ENCODE measurements around the gene NFE2L1.

NFE2L1 gene

DNA sequence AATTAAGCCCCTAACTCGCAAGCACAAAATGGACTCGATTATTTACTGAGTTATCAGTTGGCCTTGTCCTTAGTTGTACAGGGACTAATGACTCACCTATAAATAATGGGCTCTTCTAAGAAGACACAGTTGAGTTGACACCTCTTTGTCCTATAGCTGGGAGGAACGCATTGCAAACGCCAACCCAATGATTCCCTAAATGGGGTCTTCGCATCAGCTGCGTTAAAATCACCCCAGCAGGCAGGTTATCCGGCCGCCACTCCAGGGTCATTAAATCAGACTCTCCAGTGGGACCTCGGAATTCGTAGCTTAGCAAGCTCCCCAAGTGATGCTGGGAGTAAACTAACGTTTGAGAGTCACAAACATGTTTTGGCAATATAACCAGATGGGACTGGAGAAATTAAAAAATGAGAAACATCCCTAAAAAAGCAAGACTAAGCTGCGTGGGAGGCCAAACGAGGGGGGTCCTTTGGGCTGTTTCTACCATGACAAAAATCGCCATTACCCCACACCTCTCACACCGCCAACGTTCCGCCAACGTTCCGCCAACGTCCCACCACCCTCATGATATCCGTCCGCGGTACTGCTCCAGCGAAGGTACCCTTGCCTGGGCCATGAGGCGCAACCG is 932 bp upstream of the NFE2L1 start:
- H3K27me3 ChIP-seq (replicated peaks): no peaks in the 10 kb centered on the region
- in situ Hi-C loops (cut with HindIII; ENCODE audit: low pct_ligation_motif_present, low sequenced_read_pairs): no loop called here

GRCh38 chr17:48048384-48049126 is 396 bp downstream of the NFE2L1 start:
- in situ Hi-C loops (cut with HindIII; ENCODE audit: low pct_ligation_motif_present, low sequenced_read_pairs): no loop called here
- H3K4me3 ChIP-seq (ENCODE audit: low read depth, low read length): peak overlapping the region; percentile 83
- no peaks in the 10 kb centered on the region for H3K27me3 ChIP-seq (replicated peaks)
- peaks cover 7% of the 10 kb centered on the region for H3K36me3 ChIP-seq (replicated peaks)
- DNase-seq: peak; percentile 76
- peak overlapping the region; percentile 90 for H3K27ac ChIP-seq
- TF ChIP-seq CTCF (IDR thresholded peaks at IDR 0.05; ENCODE audit: low read depth, low read length, missing control alignments): no peak

More for the DNA sequence above, 932 bp upstream of the NFE2L1 start:
- peak overlapping the region; percentile 90 for H3K27ac ChIP-seq
- DNase-seq: no peak
- peaks cover 6% of the 10 kb centered on the region for H3K36me3 ChIP-seq (replicated peaks)
- no peak for TF ChIP-seq CTCF (IDR thresholded peaks at IDR 0.05; ENCODE audit: low read depth, low read length, missing control alignments)
- H3K4me3 ChIP-seq (ENCODE audit: low read depth, low read length): peak overlapping the region; percentile 94

- no peak for TF ChIP-seq CTCF (IDR thresholded peaks at IDR 0.05; ENCODE audit: low read depth, low read length, missing control alignments)
- H3K4me3 ChIP-seq (ENCODE audit: low read depth, low read length): no peak overlapping the region
- in situ Hi-C loops (cut with HindIII; ENCODE audit: low pct_ligation_motif_present, low sequenced_read_pairs): no loop called here
- DNase-seq: no peak
- H3K36me3 ChIP-seq (replicated peaks): peaks cover 20% of the 10 kb centered on the region
- no peaks in the 10 kb centered on the region for H3K27me3 ChIP-seq (replicated peaks)
- H3K27ac ChIP-seq: peak overlapping the region; percentile 90
Observed at GRCh38 chr17:48051283-48051682, 3.1 kb downstream of the NFE2L1 start.

- TF ChIP-seq CTCF (IDR thresholded peaks at IDR 0.05; ENCODE audit: low read depth, low read length, missing control alignments): peak; percentile 39
- Histone ChIP-seq H3K36me3 (replicated peaks) (peaks cover 26% of the 10 kb centered on the region), H3K27me3 (replicated peaks) (no peaks in the 10 kb centered on the region), H3K27ac (peak overlapping the region; percentile 90), H3K4me3 (ENCODE audit: low read depth, low read length) (peak overlapping the region; percentile 22)
- in situ Hi-C loops (cut with HindIII; ENCODE audit: low pct_ligation_motif_present, low sequenced_read_pairs): no loop called here
- peak; percentile 95 for DNase-seq
Observed at GRCh38 chr17:48051706-48052486, 3.7 kb downstream of the NFE2L1 start.

DNA sequence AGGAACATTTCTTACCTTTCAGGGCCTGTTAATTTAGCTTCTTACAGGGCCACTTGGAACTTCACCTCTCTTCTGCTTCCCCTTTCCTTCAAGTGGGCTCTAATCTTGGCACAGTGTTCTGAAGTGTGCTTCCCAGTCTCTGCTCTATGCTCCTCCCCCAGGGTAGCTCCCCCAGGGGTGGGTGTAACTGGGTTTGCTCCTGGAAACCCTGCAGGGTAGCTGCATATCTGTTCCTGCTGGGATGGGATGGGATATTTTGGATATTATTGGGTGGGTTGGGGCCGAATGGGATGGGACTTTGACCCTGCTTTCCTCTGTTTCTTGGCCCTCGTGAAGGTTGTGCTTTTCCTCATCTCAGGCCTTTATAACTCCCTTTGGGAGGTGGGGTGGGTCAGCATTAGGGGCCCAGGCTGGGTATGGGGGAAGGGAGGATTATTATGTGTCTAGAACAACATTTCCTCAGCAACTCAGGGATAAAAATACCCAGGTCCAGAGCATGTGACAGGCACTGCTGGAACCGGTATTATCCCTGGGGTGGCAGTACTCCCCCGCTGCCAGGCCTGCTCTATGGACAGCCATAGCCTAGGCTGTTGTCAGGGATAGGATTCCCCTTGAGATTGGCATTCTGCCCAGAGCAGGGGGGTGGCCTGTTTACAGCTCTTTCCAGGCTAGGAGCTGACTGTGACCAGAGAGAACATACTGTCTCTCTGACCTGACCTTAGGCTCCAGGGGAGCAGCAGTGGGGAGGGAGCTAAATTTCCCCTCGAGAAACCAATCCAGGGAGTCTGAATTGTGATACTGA is 5.0 kb downstream of the NFE2L1 start:
- no peak for DNase-seq
- Histone ChIP-seq H3K27me3 (replicated peaks) (no peaks in the 10 kb centered on the region), H3K36me3 (replicated peaks) (peaks cover 38% of the 10 kb centered on the region), H3K27ac (peak overlapping the region; percentile 90), H3K4me3 (ENCODE audit: low read depth, low read length) (no peak overlapping the region)
- no peak for TF ChIP-seq CTCF (IDR thresholded peaks at IDR 0.05; ENCODE audit: low read depth, low read length, missing control alignments)
- in situ Hi-C loops (cut with HindIII; ENCODE audit: low pct_ligation_motif_present, low sequenced_read_pairs): no loop called here
